Thyroid gland (tissue), 4 donors: ENCODE data around the gene TMEM236.

Source experiments
- POLR2A ChIP-seq, 2 donors: fragments of 450-650 bp; IDR thresholded peaks; one replicate each; pipeline ENCODE4 v1.6.1; 2017; ENCODE audit warnings: antibody characterized with exemption in 2 of 2, mild to moderate bottlenecking in 2 of 2, moderate library complexity in 1 of 2
- TF ChIP-seq, protein P1 (sequence below), 6 experiments: fragments of 200-600 bp in 3 of 6; fragments of 450-650 bp in 3 of 6; sonication (generic) in 3 of 6; IDR thresholded peaks; one replicate each; pipeline ENCODE4 v1.5.1; 2016 to 2019; ENCODE audit warnings: antibody characterized with exemption in 6 of 6, mild to moderate bottlenecking in 2 of 6, inconsistent platforms in 1 of 6, moderate library complexity in 1 of 6

DNA sequence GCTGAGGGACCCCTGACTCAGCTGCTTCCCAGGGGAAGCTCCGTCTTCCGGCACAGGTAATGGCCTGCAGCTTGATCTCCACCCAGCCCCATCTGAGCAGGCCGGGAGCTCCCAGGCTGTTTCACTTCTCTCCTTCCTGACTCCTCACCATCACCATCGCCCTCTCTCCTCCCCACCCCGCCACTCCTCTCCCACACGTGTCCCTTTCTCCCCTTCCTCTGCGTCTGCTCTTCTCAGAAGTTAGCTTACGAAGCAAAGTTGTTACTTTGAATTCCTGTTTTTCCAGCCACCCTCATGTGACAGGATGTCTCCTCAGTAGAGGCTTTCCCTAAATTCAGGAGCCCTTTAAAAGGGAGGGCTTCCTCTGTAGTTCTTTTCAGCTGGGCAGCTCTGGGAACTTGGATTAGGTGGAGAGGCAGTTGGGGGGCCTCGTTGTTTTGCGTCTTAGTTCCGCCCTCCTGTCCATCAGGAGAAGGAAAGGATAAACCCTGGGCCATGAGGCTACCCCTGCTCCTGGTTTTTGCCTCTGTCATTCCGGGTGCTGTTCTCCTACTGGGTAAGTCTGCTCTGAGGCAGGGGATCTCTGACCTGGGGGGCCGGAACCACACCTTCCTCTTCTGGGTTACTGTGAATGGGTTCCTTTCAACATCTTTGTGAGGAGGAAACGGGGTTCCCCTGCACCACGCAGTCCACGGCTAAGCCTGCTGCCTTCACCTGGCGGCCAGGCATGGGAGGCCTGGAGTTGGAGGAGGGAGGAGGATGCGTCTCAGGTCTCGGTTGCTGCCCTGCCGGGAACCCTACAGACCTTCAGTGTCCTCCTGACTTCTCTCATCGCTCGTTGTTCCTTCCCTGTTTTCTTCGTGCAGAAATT, 57.2 kb downstream of the TMEM236 start, which contains the start of gene MRC1:
- TF ChIP-seq, protein P1, sequence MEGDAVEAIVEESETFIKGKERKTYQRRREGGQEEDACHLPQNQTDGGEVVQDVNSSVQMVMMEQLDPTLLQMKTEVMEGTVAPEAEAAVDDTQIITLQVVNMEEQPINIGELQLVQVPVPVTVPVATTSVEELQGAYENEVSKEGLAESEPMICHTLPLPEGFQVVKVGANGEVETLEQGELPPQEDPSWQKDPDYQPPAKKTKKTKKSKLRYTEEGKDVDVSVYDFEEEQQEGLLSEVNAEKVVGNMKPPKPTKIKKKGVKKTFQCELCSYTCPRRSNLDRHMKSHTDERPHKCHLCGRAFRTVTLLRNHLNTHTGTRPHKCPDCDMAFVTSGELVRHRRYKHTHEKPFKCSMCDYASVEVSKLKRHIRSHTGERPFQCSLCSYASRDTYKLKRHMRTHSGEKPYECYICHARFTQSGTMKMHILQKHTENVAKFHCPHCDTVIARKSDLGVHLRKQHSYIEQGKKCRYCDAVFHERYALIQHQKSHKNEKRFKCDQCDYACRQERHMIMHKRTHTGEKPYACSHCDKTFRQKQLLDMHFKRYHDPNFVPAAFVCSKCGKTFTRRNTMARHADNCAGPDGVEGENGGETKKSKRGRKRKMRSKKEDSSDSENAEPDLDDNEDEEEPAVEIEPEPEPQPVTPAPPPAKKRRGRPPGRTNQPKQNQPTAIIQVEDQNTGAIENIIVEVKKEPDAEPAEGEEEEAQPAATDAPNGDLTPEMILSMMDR (IDR thresholded peaks at IDR 0.05), result no peak
- TF ChIP-seq POLR2A (IDR thresholded peaks at IDR 0.05), result no peak
